Upper lobe of right lung (tissue), 1 donor: ENCODE measurements around the gene CNST. TPM values are rescaled to one million over a fixed set of nuclear protein-coding genes. Genes with fewer than 3 reads are reported as not detected.
A peak's percentile ranks its signal among the peaks of the same experiment; 100 is the strongest.
"Not testable (repeated sequence)": the region's sequence is repeated elsewhere in the genome, so short reads cannot be mapped to it uniquely, and the experiment has no call there.

Experiments
- ATAC-seq: fragments of 200-7000 bp; cut with Tn5 transposase; one replicate; pipeline ENCODE4 v1.9.1; 2020; ENCODE audit warnings: mild to moderate bottlenecking, moderate library complexity
- DNase-seq: peaks from one replicate; pipeline ENCODE4 v3.0.0-alpha.2; 2020
- H3K27ac ChIP-seq: fragments of 200-600 bp; one replicate; pipeline ENCODE4 v1.8.0; 2022
- H3K27me3 ChIP-seq: fragments of 200-600 bp; one replicate; pipeline ENCODE4 v1.8.0; 2022; ENCODE audit warnings: mild to moderate bottlenecking
- H3K36me3 ChIP-seq: fragments of 200-600 bp; one replicate; pipeline ENCODE4 v1.8.0; 2022
- H3K4me1 ChIP-seq: fragments of 200-600 bp; one replicate; pipeline ENCODE4 v1.8.0; 2022
- H3K4me3 ChIP-seq: fragments of 200-600 bp; one replicate; pipeline ENCODE4 v1.8.0; 2022; ENCODE audit warnings: mild to moderate bottlenecking
- H3K9me3 ChIP-seq: fragments of 200-600 bp; one replicate; pipeline ENCODE4 v1.8.0; 2022
- intact Hi-C: fragments of 100-400 bp; cut with DNase I; formaldehyde crosslinking; loops from one replicate; pipeline ENCODE4 v1.11.0; 2022
- total RNA-seq: library from RNA; stranded (reverse); fragmentation: NEBNext Ultra II Directional; extraction: Animal tissue kit (Norgen Biotek cat#: 25700); gene quantifications from one replicate; pipeline ENCODE4 v1.2.1, GENCODE V29; 2021
- TF ChIP-seq, protein P1 (sequence below): fragments of 200-600 bp; IDR thresholded peaks from one replicate; pipeline ENCODE4 v1.8.0; 2022; ENCODE audit warnings: antibody characterized with exemption
- donor health status: DM: no; HTN: yes; CAD: no; lungs with severe emphysema.

The CNST gene
- total RNA-seq, 1 donor from 2014 or later, result 29.8 TPM

DNA sequence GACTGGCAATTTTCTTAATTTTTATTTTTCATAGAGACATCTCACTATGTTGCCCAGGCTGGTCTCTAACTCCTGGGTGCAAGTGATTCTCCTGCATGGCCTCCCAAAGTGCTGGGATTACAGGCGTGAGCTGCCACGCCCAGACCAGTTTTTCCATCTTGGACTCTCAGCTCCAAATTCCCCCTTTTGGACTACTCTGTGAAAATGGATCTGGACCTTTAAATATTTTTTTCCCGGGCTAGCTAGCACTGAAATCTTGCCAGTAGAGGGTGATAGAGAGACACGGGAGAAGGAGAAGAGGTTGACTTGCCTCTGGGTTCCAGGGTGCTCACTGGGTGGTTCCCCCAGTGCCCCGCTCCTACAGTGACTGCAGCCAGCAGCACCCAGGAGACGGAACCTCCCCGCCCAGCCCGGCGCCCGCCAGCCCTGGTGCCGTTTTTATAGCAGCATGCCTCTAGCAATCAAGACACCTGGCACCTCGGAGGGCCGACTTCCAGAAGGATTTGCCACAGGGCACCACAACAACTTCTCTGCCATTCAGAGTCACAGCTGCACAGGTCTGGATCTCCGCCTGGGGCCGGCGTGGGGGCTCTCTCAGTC is 123.3 kb downstream of the CNST start:
- Histone ChIP-seq H3K4me3 (peak overlapping the region; percentile 21), H3K4me1 (peaks cover 4% of the 10 kb centered on the region), H3K27ac (no peak overlapping the region), H3K36me3 (no peaks in the 10 kb centered on the region), H3K27me3 (no peaks in the 10 kb centered on the region), H3K9me3 (no peaks in the 10 kb centered on the region)
- ATAC-seq (peak; percentile 99), DNase-seq (peak; percentile 82)
- TF ChIP-seq, protein P1, sequence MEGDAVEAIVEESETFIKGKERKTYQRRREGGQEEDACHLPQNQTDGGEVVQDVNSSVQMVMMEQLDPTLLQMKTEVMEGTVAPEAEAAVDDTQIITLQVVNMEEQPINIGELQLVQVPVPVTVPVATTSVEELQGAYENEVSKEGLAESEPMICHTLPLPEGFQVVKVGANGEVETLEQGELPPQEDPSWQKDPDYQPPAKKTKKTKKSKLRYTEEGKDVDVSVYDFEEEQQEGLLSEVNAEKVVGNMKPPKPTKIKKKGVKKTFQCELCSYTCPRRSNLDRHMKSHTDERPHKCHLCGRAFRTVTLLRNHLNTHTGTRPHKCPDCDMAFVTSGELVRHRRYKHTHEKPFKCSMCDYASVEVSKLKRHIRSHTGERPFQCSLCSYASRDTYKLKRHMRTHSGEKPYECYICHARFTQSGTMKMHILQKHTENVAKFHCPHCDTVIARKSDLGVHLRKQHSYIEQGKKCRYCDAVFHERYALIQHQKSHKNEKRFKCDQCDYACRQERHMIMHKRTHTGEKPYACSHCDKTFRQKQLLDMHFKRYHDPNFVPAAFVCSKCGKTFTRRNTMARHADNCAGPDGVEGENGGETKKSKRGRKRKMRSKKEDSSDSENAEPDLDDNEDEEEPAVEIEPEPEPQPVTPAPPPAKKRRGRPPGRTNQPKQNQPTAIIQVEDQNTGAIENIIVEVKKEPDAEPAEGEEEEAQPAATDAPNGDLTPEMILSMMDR, result peak; percentile 80
- intact Hi-C loops, result loop anchor here (10.0 kb wide), 1 partner anchor 185 kb away; the partner anchor contains the start of gene SMYD3

DNA sequence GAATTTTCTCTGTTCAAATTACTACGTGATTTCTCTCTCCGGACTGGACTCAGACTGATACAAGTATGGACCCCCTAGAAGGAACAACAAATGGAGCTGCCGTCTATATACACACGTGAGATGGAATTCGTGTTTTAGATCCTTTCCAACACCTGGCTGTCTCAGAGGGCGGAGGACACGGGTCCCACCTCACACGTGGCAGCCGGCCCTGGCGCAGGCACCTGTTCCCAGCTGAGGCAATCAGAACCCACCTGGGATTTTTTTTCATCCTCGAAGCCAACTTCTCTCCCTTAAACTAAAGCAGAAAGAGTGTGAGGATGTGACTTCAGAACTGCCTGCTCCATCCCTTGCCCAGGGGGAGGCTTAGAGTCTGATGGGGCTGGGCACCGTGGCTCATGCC is 123.8 kb downstream of the CNST start:
- Histone ChIP-seq H3K4me3 (no peak overlapping the region), H3K36me3 (no peaks in the 10 kb centered on the region), H3K27ac (no peak overlapping the region), H3K9me3 (no peaks in the 10 kb centered on the region), H3K4me1 (peaks cover 4% of the 10 kb centered on the region), H3K27me3 (no peaks in the 10 kb centered on the region)
- no peak for DNase-seq
- no peak for ATAC-seq
- intact Hi-C loops, result loop anchor here (10.0 kb wide), 1 partner anchor 185 kb away; the partner anchor contains the start of gene SMYD3
- TF ChIP-seq, protein P1, result no peak

DNA sequence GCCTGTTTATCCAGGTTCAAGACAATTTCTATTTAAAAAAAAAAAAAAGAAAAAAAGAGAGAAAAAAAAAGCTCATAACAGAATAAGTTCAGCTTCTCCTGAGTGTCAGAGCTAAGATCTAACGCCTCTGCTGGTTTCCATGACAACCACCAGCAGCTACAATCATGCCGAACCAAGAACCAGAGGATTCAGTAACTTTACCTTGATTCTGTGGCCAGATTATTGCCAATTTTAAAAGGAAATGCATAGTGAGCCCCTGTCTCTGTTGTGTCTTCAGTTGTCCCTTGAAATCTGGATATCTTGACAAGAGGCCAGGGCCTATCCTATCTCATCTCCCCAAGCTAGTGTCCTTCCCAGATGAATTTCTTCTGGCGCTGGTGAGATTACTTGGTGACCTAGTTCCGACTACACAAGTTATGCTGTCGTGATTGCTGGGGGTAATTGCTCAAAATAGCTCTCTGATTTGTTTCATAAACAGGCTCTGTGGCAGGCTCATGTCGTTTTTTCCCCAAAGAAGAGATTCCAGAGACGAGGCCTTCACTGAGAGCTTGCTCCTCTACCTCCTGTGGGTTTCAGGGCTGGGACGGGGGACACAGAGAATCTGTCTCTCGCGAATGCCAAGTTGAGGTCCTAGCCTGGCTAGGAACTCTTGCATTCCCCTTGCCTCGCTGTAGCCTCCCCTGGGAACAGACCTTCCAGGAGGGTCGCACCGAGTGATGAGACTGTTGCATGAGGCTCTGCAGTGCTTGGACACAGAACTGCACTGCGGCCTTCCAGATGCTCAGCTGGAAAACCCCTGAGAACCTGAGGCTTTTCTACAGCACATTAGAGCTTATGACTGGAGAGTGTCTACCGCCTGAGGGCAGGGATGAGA is 125.6 kb downstream of the CNST start:
- ATAC-seq (no peak), DNase-seq (no peak)
- Histone ChIP-seq H3K4me1 (peaks cover 4% of the 10 kb centered on the region), H3K4me3 (no peak overlapping the region), H3K27ac (no peak overlapping the region), H3K9me3 (no peaks in the 10 kb centered on the region), H3K27me3 (no peaks in the 10 kb centered on the region), H3K36me3 (no peaks in the 10 kb centered on the region)
- intact Hi-C loops, result loop anchor here (10.0 kb wide), 1 partner anchor 187 kb away; the partner anchor contains the start of gene SMYD3
- TF ChIP-seq, protein P1, result no peak

DNA sequence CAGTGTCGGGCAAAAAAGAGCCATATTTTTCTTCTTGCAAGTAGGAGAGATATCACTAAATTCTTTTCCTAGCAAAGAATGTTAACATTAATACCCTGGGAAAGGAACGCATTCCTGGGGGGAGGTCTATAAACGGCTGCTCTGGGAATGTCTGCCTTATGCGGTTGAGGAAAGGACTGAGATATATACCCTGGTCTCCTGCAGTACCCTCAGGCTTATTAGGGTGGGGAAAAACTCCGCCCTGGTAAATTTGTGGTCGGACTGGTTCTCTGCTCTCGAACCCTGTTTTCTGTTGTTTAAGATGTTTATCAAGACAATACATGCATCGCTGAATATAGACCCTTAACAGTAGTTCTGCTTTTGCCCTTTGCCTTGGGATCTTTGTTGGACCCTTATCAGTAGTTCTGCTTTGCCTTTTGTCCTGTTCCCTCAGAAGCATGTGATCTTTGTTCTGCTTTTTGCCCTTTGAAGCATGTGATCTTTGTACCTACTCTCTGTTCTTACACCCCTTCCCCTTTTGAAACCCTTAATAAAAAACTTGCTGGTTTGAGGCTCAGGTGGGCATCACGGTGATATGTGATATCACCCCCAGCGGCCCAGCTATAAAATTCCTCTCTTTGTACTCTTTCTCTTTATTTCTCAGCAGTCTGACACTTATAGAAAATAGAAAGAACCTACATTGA is 128.1 kb downstream of the CNST start:
- intact Hi-C loops, result loop anchor here (10.0 kb wide), 1 partner anchor 190 kb away; the partner anchor contains the start of gene SMYD3
- not testable (repeated sequence) for H3K4me3 ChIP-seq, H3K27ac ChIP-seq, H3K27me3 ChIP-seq, H3K9me3 ChIP-seq, ATAC-seq, H3K36me3 ChIP-seq, DNase-seq
- H3K4me1 ChIP-seq, result peaks cover 12% of the 10 kb centered on the region

DNA sequence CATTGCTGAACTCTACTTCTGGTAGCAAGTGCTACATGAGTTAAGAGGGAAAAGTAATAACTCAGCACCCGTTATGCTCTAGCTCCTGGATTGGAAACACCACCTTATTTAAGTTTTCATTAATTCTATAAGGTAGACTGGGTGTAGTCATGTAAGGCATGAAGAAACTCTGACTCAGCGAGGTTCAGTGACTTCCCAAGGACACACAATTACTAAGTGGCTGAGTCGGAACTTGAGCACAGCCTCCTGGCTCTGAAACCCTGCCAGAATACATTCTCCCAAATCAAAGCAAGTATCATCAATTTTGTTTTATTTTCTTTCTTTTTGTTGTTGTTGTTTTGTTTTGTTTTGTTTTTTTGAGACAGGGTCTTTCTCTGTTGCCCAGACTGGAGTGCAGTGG is 128.9 kb downstream of the CNST start:
- Histone ChIP-seq H3K27me3 (no peaks in the 10 kb centered on the region), H3K4me3 (no peak overlapping the region), H3K9me3 (no peaks in the 10 kb centered on the region), H3K4me1 (peaks cover 9% of the 10 kb centered on the region), H3K36me3 (no peaks in the 10 kb centered on the region), H3K27ac (no peak overlapping the region)
- intact Hi-C loops, result loop anchor here (10.0 kb wide), 1 partner anchor 190 kb away; the partner anchor contains the start of gene SMYD3
- ATAC-seq (no peak), DNase-seq (no peak)
- TF ChIP-seq, protein P1, result no peak
